Type B pancreatic cell (in vitro differentiated cells): ENCODE results near the gene CACNA1S. TPM values are rescaled to one million over a fixed set of nuclear protein-coding genes. Genes with fewer than 3 reads are reported as not detected.

Source experiments
- DNase-seq: peaks from one replicate; pipeline ENCODE4 v3.0.0; 2021; ENCODE audit warnings: mixed read lengths; ENCODE audit not compliant: unreplicated experiment; ENCODE audit errors: extremely low spot score
- H3K27ac Mint-ChIP-seq: 2 replicates; pipeline ENCODE4 v1.8.0; 2021; ENCODE audit warnings: mild to moderate bottlenecking, mixed read lengths
- H3K27me3 Mint-ChIP-seq: 2 replicates; pipeline ENCODE4 v1.8.0; 2021; ENCODE audit warnings: mixed read lengths
- H3K36me3 Mint-ChIP-seq: 2 replicates; pipeline ENCODE4 v1.8.0; 2021; ENCODE audit warnings: mixed read lengths
- H3K4me1 Mint-ChIP-seq: one replicate; pipeline ENCODE4 v1.8.0; 2021; ENCODE audit warnings: mixed read lengths; ENCODE audit not compliant: unreplicated experiment
- H3K4me3 Mint-ChIP-seq: 2 replicates; pipeline ENCODE4 v1.8.0; 2021; ENCODE audit warnings: mild to moderate bottlenecking, mixed read lengths
- H3K9me3 Mint-ChIP-seq: 2 replicates; pipeline ENCODE4 v1.8.0; 2021; ENCODE audit warnings: mixed read lengths
- total RNA-seq: library from RNA; stranded (reverse); gene quantifications from 2 replicates; pipeline ENCODE4 v1.2.1, GENCODE V29; 2021; ENCODE audit warnings: low replicate concordance
- TF ChIP-seq, protein P1 (sequence below): fragments of 200-600 bp; sonication (generic); conservative IDR thresholded peaks from 2 replicates; pipeline ENCODE4 v1.5.0; 2021; ENCODE audit warnings: antibody characterized with exemption, mild to moderate bottlenecking

CACNA1S gene
- total RNA-seq, 1 donor from 2014 or later = 0.12 TPM

DNA sequence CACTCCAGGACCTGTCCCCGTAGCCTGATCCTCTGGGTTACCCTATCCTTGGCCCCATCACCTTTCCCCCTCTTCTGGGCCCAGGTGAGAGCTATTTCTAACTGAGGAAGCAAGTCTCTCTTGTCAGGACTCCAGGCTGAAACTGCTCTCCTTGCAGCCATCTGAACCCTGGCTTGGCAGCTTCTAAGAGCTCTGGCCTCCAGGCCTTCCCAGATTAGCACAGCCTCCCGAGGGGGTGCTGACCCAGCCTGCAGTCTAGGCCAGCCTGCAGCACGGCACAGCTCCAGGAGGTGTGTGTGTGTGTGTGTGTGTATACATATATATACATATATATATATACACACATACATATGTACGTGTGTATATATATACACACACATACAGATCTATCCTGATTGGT is 17.4 kb downstream of the CACNA1S start:
- Mint-ChIP-seq H3K4me3 (no peak overlapping the region), H3K27ac (no peak overlapping the region), H3K4me1 (peaks cover 12% of the 10 kb centered on the region), H3K36me3 (no peaks in the 10 kb centered on the region), H3K9me3 (no peaks in the 10 kb centered on the region), H3K27me3 (no peaks in the 10 kb centered on the region)
- DNase-seq = no peak
- TF ChIP-seq, protein P1, sequence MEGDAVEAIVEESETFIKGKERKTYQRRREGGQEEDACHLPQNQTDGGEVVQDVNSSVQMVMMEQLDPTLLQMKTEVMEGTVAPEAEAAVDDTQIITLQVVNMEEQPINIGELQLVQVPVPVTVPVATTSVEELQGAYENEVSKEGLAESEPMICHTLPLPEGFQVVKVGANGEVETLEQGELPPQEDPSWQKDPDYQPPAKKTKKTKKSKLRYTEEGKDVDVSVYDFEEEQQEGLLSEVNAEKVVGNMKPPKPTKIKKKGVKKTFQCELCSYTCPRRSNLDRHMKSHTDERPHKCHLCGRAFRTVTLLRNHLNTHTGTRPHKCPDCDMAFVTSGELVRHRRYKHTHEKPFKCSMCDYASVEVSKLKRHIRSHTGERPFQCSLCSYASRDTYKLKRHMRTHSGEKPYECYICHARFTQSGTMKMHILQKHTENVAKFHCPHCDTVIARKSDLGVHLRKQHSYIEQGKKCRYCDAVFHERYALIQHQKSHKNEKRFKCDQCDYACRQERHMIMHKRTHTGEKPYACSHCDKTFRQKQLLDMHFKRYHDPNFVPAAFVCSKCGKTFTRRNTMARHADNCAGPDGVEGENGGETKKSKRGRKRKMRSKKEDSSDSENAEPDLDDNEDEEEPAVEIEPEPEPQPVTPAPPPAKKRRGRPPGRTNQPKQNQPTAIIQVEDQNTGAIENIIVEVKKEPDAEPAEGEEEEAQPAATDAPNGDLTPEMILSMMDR = no peak

DNA sequence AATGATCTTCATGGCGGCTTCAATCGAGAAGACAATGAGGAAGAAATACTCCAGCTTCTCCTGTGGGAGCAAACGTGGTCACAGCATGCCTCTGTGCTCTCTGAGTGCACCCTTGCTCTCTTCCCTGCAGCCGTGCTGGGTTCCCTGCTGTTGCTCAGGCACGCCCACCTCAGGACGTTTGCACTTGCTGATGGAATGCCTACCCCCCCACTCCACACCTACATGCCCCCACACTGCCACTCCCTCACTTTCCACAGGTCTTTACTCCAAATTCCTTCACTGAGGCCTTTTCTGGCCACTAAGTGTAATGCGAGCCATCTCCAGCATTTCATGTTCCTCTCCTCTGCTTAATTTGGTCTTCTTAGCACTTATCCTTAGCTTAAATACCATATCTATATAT is 18.3 kb downstream of the CACNA1S start:
- no peak for DNase-seq
- no peak overlapping the region for H3K27ac Mint-ChIP-seq
- H3K27me3 Mint-ChIP-seq = no peaks in the 10 kb centered on the region
- TF ChIP-seq, protein P1 = no peak
- H3K9me3 Mint-ChIP-seq = no peaks in the 10 kb centered on the region
- no peaks in the 10 kb centered on the region for H3K36me3 Mint-ChIP-seq
- peaks cover 15% of the 10 kb centered on the region for H3K4me1 Mint-ChIP-seq
- no peak overlapping the region for H3K4me3 Mint-ChIP-seq

DNA sequence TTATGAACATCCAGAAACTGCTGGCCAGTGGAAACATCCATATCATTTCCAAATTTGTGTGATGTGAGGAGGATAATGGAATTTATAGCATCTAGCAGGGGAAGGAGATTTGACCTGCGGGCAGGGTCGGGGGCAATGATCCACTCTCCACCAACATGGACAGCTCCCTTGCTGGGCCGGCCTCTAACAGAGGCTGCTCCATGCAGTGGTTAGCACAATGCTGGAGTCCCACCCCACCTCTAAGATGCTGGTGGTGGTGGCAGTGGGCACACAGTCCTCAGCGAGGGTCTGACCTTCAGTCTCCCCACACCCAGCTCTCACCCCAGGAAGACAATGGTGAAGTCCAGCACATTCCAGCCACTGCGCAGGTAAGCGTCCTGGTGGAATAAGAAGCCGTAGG is 18.7 kb downstream of the CACNA1S start:
- no peak for DNase-seq
- Mint-ChIP-seq H3K27me3 (no peaks in the 10 kb centered on the region), H3K27ac (no peak overlapping the region), H3K36me3 (no peaks in the 10 kb centered on the region), H3K4me3 (no peak overlapping the region), H3K9me3 (no peaks in the 10 kb centered on the region), H3K4me1 (peaks cover 15% of the 10 kb centered on the region)
- TF ChIP-seq, protein P1 = no peak

DNA sequence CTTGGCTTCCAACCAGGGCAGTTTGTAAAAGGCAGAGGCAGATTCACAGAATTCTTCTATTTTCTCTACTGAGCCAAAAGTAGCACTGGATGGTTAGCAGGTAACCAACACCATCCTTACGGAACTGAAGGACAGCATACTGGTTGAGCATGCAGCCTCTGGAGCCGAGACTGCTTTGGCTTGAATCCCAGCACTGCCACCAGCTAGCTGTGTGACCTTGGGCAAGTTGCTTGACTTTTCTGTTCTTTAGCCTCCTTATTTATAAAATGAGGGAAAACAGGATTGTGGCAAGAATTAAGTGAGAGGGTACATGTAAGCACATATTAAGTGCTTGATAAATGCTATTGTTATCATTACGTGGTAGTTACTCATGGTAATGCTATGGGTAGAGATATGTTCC is 19.5 kb downstream of the CACNA1S start:
- Mint-ChIP-seq H3K4me3 (no peak overlapping the region), H3K9me3 (no peaks in the 10 kb centered on the region), H3K4me1 (peaks cover 19% of the 10 kb centered on the region), H3K27ac (no peak overlapping the region), H3K27me3 (no peaks in the 10 kb centered on the region), H3K36me3 (no peaks in the 10 kb centered on the region)
- DNase-seq = no peak
- TF ChIP-seq, protein P1 = no peak

DNA sequence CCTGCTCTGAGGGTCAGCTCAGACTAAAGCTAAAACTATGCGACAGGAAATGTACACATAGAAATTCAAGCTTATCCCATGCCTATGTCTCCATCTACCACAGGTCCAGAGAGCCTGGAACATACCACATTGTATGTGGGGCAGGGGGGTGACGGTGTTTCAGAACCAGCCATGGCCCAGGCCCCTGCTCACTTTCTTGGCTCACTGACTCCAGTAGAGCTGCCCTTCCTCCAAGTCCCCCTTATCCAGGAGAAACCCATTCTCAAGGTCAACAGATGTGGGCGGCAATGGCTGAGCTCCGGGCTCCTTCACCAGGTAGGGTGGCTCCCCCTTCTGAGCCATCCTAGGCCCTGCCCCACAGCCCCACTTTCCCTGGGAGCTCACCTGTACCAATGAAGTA is 21.0 kb downstream of the CACNA1S start:
- Mint-ChIP-seq H3K27me3 (peaks cover 2% of the 10 kb centered on the region), H3K36me3 (no peaks in the 10 kb centered on the region), H3K4me1 (peaks cover 13% of the 10 kb centered on the region), H3K27ac (no peak overlapping the region), H3K9me3 (no peaks in the 10 kb centered on the region), H3K4me3 (no peak overlapping the region)
- TF ChIP-seq, protein P1 = no peak
- no peak for DNase-seq

DNA sequence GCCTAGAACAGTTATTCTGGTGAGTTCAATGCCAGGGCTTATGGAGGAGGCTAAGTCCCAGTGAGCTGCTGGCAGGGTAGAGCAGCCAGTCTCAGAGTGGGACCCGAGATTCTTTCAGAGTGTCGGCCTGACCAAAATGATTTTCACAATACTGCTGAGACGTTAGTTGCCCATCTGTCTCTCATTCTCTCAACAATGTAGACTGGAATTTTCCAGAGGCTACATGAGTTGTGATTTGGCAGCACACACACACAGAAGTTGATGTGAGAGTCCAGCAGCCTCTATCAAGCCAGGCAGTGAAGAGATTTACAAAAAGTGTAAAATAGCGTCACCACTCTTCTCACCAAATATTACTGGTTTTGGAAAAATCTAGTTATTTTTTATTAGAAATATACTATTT is 21.7 kb downstream of the CACNA1S start:
- H3K4me3 Mint-ChIP-seq = no peak overlapping the region
- no peak overlapping the region for H3K27ac Mint-ChIP-seq

More for the DNA sequence above, 21.7 kb downstream of the CACNA1S start:
- peaks cover 3% of the 10 kb centered on the region for H3K27me3 Mint-ChIP-seq
- TF ChIP-seq, protein P1 = no peak
- DNase-seq = no peak
- peaks cover 13% of the 10 kb centered on the region for H3K4me1 Mint-ChIP-seq
- no peaks in the 10 kb centered on the region for H3K9me3 Mint-ChIP-seq
- H3K36me3 Mint-ChIP-seq = no peaks in the 10 kb centered on the region
